Breast epithelium (tissue), 3 donors: ENCODE results near the gene HACD3.

Experiments used
- POLR2A ChIP-seq: fragments of 450-650 bp; IDR thresholded peaks from one replicate; pipeline ENCODE4 v1.6.1; 2016; ENCODE audit warnings: antibody characterized with exemption, mild to moderate bottlenecking, moderate library complexity
- TF ChIP-seq, protein P1 (sequence below), 3 donors: fragments of 450-650 bp; IDR thresholded peaks; one replicate each; pipeline ENCODE4 v1.5.1; 2016 to 2017; ENCODE audit warnings: antibody characterized with exemption in 3 of 3, mild to moderate bottlenecking in 3 of 3, moderate library complexity in 3 of 3

DNA sequence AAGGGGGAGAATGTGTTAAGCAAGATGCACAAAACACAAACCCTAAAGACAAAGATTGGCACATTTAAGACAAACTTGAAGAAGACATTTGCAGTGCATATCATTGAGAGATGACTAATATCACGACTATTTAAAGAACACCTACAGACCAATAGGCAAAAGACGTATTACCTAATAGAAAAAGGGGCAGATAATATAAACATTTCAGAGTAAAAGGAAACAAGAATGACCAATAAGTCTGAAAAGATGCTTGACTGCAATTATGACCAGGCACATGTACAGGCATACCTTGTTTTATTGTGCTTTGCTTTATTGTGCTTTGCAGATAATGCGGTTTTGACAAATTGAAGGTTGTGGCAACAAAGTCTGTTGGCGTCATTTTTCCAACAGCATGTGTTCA lies 4.9 kb downstream of the HACD3 start:
- TF ChIP-seq POLR2A: no peak
- TF ChIP-seq, protein P1, sequence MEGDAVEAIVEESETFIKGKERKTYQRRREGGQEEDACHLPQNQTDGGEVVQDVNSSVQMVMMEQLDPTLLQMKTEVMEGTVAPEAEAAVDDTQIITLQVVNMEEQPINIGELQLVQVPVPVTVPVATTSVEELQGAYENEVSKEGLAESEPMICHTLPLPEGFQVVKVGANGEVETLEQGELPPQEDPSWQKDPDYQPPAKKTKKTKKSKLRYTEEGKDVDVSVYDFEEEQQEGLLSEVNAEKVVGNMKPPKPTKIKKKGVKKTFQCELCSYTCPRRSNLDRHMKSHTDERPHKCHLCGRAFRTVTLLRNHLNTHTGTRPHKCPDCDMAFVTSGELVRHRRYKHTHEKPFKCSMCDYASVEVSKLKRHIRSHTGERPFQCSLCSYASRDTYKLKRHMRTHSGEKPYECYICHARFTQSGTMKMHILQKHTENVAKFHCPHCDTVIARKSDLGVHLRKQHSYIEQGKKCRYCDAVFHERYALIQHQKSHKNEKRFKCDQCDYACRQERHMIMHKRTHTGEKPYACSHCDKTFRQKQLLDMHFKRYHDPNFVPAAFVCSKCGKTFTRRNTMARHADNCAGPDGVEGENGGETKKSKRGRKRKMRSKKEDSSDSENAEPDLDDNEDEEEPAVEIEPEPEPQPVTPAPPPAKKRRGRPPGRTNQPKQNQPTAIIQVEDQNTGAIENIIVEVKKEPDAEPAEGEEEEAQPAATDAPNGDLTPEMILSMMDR (IDR thresholded peaks at IDR 0.05): no peak
